Activated T-cell treated with anti-CD3 and anti-CD28 coated beads, Interleukin-2, amount 50 U/mL, for 1 hour (primary cell): ENCODE results near the gene PKIB.

Source experiments
- DNase-seq: peaks from one replicate; pipeline ENCODE4 v3.0.0-alpha.2; 2020

PKIB gene

DNA sequence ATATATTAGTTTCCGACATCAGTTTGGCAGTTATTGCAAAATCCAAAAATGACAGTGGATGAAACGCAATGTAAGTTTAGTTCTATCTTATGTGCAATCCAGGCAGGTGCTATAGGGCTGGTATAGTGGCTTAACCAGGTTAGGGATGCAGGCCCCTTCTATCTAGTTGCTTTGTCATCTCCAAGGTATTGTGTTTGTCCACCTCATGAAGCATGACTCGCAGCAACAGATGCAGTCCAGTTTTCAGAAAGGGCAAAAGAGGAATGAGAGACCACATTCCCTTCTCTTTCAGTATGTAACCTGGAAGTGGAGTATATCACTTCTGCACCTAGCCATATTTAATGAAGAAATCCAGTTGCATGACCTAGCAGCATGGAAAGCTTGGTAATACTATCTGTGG lies 59.7 kb downstream of the PKIB start:
- no peak for DNase-seq

- DNase-seq: no peak
Observed at GRCh38 chr6:122671251-122671650, 61.0 kb downstream of the PKIB start.

GRCh38 chr6:122673343-122673961 lies 63.2 kb downstream of the PKIB start:
- DNase-seq: no peak

GRCh38 chr6:122676146-122676545 lies 65.9 kb downstream of the PKIB start:
- DNase-seq: no peak

- no peak for DNase-seq
Observed at GRCh38 chr6:122676688-122677087, 66.5 kb downstream of the PKIB start.

DNA sequence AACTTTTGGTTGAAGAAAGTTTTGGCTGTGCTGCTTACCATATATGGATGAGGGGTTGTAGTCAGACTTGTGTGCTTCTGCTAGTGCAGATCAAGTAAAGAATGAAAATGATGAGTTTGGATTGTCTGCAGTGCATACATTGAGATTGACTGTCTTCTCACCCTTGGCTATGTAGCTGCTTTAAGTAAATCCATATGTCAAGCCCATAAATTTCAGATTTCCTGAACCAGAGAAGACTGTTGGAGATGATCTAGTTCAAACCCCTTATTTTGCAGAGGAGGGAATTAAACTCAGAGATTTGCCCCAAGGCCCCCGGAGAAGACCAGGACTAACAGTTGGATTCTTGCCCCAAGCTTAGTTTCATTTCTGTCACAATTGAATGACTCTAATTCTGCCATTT lies 67.2 kb downstream of the PKIB start:
- no peak for DNase-seq

DNA sequence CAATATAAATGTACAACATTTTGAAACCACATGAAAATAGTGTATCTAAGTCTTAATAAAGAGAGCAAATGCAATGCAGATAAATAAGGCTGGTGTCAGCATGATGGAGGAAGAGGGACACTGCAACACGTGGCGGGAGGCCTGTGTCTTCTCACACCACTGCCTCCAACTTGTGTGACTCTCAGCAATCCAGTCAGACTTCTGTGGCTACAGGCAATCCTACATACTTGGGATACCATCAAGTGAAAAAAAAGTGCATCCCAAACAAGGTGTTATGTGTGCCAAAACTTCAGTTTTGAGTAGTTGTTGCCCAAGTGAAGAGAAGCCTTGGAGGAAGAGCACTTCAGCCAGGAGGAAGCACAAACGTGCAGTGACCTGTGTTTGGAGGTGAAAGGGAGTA lies 68.6 kb downstream of the PKIB start:
- DNase-seq: no peak

- no peak for DNase-seq
Observed at GRCh38 chr6:122681705-122682104, 71.5 kb downstream of the PKIB start.

GRCh38 chr6:122683989-122684651 lies 73.9 kb downstream of the PKIB start:
- no peak for DNase-seq

DNA sequence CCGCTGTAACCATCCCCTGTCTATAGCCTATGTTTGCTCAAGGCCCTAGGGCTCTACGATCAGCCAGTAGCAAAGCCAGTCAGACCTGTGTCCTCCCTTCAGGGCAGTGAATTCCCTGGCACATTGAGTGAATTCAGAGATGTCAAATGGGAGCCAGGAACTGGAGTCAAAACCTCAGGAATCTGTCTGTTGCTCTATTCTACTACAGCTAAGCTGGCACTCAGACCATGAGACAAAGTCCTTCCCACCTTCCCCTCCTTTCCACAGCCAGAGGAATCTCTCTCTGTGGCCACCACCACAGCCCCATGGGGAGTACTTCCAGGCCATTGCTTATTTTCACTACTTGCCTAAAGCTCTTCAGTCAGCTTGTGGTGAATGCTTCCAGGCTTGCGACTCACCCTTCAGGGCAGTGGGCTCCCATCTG lies 82.0 kb downstream of the PKIB start:
- DNase-seq: no peak

GRCh38 chr6:122692807-122693580 lies 82.8 kb downstream of the PKIB start:
- no peak for DNase-seq

DNA sequence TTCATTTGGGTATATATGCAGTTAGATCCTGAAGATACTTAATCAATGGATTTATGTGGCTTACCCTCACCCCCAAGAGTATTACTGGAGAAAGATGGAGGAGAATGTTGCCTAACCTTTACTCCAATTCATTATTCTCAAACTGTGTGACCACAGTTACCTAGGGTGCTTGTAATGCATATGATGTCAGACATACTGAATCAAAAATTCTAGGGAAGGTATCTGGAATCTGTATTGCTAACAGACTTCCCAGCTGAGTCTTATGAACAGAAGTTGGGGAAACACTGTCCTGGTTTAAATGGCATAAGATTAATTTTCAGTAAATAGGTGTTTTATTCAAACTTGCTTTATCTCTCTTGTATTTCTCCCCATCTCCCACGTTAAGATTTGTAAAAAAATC lies 83.9 kb downstream of the PKIB start:
- DNase-seq: no peak

DNA sequence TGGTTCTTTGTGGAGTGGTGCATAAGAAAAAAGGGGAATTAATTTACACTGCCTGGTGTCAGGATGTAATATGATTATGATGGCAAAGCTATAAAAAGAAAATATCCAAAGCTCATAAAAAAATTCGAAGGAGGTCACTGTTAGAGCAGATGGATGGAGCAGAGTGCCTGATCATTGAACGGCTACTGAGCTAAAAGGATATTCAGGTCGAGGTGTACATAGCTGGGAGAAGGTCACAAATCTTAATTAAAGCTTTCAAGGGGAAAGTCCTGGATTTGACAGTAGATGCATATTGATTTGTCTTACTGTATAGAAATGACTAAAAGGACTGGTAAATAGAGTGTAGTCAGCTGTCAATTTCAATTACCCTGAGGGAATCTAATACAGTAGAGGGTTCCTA lies 84.4 kb downstream of the PKIB start:
- no peak for DNase-seq

DNA sequence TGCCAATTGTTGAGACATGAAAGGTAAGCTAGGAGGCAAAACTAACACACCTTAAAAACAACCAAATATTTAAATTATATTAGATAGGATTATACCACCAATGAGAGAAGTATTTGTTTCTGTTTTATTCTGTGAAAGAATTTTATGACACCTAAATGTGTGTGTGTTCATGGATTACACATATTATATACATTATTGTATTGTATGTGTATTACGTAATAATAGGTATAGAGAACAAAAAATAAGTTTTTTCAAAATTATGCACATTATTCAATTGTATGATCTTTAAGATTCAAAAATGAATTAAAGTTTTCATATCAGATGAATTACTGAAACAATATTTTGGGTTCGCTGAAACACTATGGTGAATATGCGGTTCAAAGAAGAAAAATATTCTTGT lies 85.0 kb downstream of the PKIB start:
- DNase-seq: no peak

DNA sequence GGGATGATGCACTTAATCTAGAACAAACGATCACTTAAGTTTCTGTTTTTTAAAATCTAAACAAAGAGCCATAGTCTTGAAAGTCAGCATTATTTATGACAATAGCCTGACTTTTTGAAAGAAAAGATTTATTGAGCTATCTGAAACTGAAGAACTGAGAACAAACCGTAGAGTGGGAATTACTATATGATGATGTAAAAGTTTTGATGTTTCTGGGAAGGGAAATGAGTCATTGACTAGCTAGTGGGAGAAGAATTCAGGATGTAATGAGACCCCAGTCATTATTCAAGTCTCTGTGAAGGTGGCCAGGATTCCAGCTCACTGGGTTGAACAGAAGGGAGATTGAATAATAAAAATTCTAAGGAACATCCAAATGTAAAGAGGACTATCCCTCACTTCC lies 85.9 kb downstream of the PKIB start:
- no peak for DNase-seq

DNA sequence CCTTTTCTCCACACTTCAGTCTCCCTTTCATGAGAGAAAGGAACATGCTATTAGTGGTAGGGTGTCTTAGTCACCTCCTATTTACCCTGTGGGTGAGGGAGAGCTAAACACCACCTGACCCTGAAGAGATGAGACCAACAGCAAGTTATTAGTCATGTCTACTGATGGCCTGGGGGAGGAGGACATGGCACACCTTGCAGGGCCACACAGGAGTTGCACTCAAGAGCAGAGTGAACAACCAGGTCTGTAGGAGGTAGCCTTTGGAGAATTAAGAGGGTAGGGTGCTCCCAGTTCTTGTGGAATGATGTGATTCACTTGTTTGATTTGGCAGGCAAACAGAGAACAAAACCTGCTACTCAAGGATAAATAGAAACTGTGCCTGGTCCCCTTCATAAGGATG lies 86.6 kb downstream of the PKIB start:
- DNase-seq: no peak

GRCh38 chr6:122697458-122697857 lies 87.3 kb downstream of the PKIB start:
- no peak for DNase-seq

DNA sequence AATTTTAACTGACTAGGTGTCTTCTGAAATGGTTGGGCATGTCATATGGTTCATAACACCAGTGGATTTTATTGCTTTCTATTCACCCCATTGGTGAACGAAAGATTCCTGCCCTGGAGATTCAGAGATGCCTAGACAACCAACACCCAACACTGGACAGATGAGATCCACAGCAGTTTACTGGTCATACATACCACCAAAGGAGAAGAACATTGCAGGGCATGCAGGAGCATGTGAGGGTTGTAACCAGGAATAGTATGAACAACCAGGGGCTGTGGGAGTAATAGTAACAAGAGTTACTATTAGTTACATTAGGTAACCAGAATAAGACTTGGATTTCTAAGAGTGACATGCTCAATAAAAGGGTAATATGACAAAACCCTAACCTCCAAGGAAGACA lies 91.5 kb downstream of the PKIB start:
- no peak for DNase-seq

GRCh38 chr6:122702841-122703240 lies 92.6 kb downstream of the PKIB start:
- DNase-seq: no peak

DNA sequence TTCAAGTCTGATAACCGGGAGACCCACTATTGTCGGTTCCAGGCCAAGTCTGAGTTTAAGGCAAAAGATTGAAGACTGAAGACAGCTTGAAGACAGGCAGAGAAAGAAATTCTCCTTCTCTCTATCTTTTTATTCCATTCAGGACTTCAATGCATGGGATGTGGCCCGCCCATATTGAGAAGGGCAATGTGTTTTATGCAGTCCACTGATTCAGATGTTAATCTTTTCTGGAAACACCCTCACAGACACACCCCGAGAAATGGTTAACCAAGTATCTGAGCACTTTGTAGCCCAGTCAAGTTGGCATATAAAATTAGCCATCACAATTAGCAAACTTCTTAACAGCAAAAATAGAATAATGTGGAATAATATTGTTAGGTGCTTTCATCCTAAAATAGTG lies 93.9 kb downstream of the PKIB start:
- DNase-seq: no peak

GRCh38 chr6:122709922-122710512 lies 99.8 kb downstream of the PKIB start:
- no peak for DNase-seq

- no peak for DNase-seq
Observed at GRCh38 chr6:122710908-122711635, 100.9 kb downstream of the PKIB start.

DNA sequence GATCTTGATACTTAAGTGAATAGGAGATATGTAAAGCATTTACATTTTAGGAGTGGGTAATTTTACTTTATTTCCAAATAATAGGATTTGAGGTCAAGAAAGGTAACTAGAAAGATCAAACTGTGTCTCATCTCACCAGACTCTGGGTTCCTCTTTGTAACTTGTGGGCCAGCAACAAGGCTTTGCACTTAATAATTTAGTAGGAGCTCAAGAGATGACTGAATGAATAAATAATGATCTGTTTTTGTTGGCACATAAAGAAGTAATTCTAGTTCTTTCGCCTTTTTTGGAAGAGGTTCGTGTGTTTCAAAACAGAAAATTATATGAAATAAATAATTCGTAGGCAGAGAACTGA lies 101.9 kb downstream of the PKIB start:
- DNase-seq: no peak
